Body of pancreas (tissue), 4 donors: ENCODE measurements around the gene CAMK1D. TPM values are rescaled to one million over a fixed set of nuclear protein-coding genes. Genes with fewer than 3 reads are reported as not detected.

Source experiments
- ATAC-seq: fragments of 150-250 bp; one replicate; pipeline ENCODE4 v1.9.1; 2016
- DNase-seq, 4 donors: peaks; one replicate each; pipeline ENCODE4 v3.0.0-alpha.2; 2019
- H3K27ac ChIP-seq, 4 donors: fragments of 200-600 bp; sonication (generic); 1 replicate in 3 of 4; 2 replicates in 1 of 4; pipeline versions ENCODE4 v1.5.1 to v1.6.1; 2016 to 2019; ENCODE audit warnings: mild to moderate bottlenecking in 1 of 4, mixed read lengths in 1 of 4, moderate library complexity in 1 of 4
- H3K27me3 ChIP-seq, 2 donors: fragments of 200-600 bp; sonication (generic); one replicate each; pipeline ENCODE4 v1.6.0; 2016; ENCODE audit warnings: mild to moderate bottlenecking in 1 of 2
- H3K36me3 ChIP-seq, 2 donors: fragments of 200-600 bp; sonication (generic); replicated peaks in 1 of 2; 2 replicates each; pipeline ENCODE4 v1.5.1; 2016; ENCODE audit warnings: low read depth in 2 of 2; ENCODE audit not compliant: insufficient read depth in 1 of 2
- H3K4me1 ChIP-seq: fragments of 200-600 bp; sonication (generic); one replicate; pipeline ENCODE4 v1.6.0; 2016
- H3K4me3 ChIP-seq, 2 donors: fragments of 200-600 bp; sonication (generic); 1 replicate in 1 of 2; 2 replicates in 1 of 2; pipeline ENCODE4 v1.5.1; 2016 to 2019
- H3K9me3 ChIP-seq, 3 donors: fragments of 200-600 bp; sonication (generic); 1 replicate in 2 of 3; 2 replicates in 1 of 3; pipeline ENCODE4 v1.5.1; 2016
- POLR2A ChIP-seq, 3 donors: fragments of 450-650 bp; IDR thresholded peaks; one replicate each; pipeline ENCODE4 v1.6.1; 2016; ENCODE audit warnings: antibody characterized with exemption in 3 of 3, mild to moderate bottlenecking in 2 of 3
- WGBS, 2 donors: methylation state at CpG; one replicate each; pipeline ENCODE4 v1.1.5; 2017; 5-methylcytosine and 5-hydroxymethylcytosine counted together
- intact Hi-C: fragments of 100-400 bp; cut with DNase I; formaldehyde crosslinking; loops from one replicate; pipeline ENCODE4 v1.15.1; 2023
- total RNA-seq, 2 donors: library from RNA; depleted of rRNA; stranded (reverse); fragments of >200 nt; gene quantifications; one replicate each; pipeline ENCODE4 v1.1.0, GENCODE V29; 2016
- TF ChIP-seq, protein P1 (sequence below), 7 experiments: fragments of 450-650 bp in 4 of 7; fragments of 200-600 bp in 3 of 7; sonication (generic) in 3 of 7; IDR thresholded peaks; one replicate each; pipeline ENCODE4 v1.5.1; 2016 to 2019; ENCODE audit warnings: antibody characterized with exemption in 7 of 7

Gene CAMK1D
- total RNA-seq, 2 donors from 2014 or later, result 12.5 to 14.2 TPM

DNA sequence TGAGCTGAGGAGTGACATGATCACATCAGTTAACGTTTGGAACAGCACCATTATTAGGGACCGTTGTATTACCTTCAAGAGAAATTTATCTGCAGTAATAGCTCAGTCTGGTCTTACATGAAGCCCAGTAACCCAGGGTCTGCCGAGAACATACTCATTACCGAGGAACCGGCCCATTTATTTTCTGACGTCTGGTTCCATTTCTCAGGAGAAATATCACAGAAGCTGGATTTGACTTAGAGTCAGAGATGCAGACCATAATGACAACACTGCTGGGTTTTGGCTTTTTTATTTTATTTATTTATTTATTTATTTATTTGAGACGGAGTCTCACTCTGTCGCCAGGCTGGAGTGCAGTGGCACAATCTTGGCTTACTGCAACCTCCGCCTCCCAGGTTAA is 489.0 kb downstream of the CAMK1D start:
- Histone ChIP-seq H3K27me3 (no peaks in the 10 kb centered on the region), H3K4me1 (no peaks in the 10 kb centered on the region), H3K4me3 (no peak overlapping the region), H3K36me3 (no peaks in the 10 kb centered on the region), H3K9me3 (no peaks in the 10 kb centered on the region), H3K27ac (no peak overlapping the region)
- 68 to 79% methylated on average over 9 of the region's 9 CpGs for WGBS, 2 donors
- ATAC-seq (no peak), DNase-seq (no peak)
- intact Hi-C loops, result no loop called here
- TF ChIP-seq, protein P1, sequence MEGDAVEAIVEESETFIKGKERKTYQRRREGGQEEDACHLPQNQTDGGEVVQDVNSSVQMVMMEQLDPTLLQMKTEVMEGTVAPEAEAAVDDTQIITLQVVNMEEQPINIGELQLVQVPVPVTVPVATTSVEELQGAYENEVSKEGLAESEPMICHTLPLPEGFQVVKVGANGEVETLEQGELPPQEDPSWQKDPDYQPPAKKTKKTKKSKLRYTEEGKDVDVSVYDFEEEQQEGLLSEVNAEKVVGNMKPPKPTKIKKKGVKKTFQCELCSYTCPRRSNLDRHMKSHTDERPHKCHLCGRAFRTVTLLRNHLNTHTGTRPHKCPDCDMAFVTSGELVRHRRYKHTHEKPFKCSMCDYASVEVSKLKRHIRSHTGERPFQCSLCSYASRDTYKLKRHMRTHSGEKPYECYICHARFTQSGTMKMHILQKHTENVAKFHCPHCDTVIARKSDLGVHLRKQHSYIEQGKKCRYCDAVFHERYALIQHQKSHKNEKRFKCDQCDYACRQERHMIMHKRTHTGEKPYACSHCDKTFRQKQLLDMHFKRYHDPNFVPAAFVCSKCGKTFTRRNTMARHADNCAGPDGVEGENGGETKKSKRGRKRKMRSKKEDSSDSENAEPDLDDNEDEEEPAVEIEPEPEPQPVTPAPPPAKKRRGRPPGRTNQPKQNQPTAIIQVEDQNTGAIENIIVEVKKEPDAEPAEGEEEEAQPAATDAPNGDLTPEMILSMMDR (IDR thresholded peaks at IDR 0.05), result no peak
- no peak for TF ChIP-seq POLR2A (IDR thresholded peaks at IDR 0.05)

DNA sequence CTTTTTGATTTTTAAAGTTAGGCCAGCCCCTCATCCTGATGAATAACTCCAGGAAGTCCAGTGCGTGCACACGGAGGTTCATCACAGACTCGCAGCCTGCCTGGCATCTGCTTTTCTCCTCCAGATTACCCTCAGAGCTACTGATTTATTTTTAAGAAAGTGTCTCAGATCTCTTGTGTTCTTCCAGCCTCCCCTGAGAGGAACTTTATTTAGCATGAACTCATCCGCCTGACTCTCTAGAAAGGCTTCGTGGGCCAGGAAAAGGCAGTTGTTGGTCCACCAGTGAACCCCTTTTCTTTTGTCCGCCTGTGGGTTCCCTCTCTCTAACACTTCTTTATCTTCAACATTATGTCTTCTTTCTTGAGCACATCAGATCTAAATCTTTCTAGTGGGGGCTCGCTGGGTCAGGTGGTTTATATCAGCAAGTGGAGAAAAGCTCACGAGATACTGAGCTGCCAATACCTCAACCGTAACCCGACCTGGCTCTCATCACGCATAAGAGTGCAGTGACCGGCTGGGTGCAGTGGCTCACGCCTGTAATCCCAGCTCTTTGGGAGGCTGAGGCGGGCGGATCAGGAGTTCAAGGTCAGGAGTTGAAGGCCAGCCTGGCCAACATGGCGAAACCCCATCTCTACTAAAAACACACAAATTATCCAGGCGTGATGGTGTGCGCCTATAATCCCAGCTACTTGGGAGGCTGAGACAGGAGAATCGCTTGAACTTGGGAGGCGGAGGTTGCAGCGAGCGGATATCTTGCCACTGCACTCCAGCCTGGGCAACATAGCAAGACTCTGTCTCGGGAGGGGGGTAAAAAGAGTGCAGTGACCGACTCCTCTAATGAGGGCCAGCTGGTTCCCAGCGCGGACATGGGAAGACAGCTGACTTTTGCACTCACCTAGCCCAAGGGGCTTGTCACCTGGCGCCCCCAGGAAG is 489.9 kb downstream of the CAMK1D start:
- Histone ChIP-seq H3K36me3 (no peaks in the 10 kb centered on the region), H3K27me3 (no peaks in the 10 kb centered on the region), H3K4me1 (no peaks in the 10 kb centered on the region), H3K9me3 (no peaks in the 10 kb centered on the region), H3K4me3 (no peak overlapping the region), H3K27ac (no peak overlapping the region)
- WGBS, 2 donors, result 74 to 85% methylated on average over 19 to 25 of the region's 27 CpGs
- TF ChIP-seq POLR2A (IDR thresholded peaks at IDR 0.05), result no peak
- TF ChIP-seq, protein P1 (IDR thresholded peaks at IDR 0.05), result no peak
- no peak for ATAC-seq
- DNase-seq, result no peak
- intact Hi-C loops, result no loop called here

DNA sequence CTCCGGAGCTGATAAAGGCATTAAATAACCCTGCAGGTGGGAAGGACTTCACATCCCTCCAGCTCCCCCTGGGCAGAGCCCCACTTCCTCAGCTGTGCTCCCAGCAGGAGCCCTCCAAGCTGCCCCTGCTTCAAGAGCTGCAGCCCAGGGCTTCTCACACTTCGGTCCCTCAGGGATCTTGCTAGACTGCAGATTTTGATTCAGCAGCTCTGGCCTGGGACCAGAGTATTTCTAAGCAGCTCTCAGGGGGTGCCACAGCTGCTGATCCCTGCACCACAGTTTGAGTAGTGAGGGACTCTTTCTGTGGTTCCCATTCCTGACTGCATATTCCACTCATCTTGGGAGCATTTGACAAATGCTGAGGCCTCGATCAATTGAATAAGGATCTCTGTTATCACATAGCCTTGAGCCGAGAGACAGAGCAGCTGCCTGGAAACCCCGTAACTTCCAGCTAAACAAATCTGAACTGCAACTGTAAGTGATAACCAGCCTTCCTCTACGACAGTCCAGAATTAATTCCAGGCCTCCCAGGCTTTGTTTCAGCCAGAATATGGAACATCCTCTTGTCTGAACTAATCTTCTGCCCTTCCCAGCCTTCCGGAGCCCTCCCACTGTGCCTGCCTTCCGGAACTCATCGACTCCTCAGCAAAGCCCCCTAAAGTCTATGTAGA is 490.7 kb downstream of the CAMK1D start:
- no peaks in the 10 kb centered on the region for H3K9me3 ChIP-seq
- peaks cover 7% of the 10 kb centered on the region for H3K4me1 ChIP-seq
- ATAC-seq (no peak), DNase-seq (no peak)
- 38 to 40% methylated on average over 8 to 9 of the region's 9 CpGs for WGBS, 2 donors
- H3K27me3 ChIP-seq, result no peaks in the 10 kb centered on the region
- H3K36me3 ChIP-seq, result no peaks in the 10 kb centered on the region
- TF ChIP-seq, protein P1 (IDR thresholded peaks at IDR 0.05), result no peak
- no peak for TF ChIP-seq POLR2A (IDR thresholded peaks at IDR 0.05)
- intact Hi-C loops, result no loop called here
- H3K4me3 ChIP-seq, result no peak overlapping the region
- no peak overlapping the region for H3K27ac ChIP-seq

DNA sequence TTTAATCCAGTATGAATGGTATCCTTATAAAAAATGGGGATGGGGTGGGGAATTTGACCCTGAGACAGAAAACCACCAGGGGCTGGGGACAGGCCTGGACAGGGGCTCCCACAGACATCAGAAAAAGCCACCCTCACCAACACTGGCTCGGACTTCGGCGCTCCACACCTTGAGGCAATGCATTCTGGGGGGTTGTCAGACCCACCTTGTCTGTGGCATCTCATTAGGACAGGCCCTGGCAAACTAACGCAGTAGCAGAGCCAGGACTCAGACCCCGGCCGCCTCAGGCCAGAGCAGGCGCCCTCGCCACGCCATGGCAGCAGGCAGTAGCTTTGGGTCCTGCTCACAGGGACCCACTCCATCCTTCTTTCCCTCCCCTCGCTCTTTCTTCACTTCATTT is 492.1 kb downstream of the CAMK1D start:
- Histone ChIP-seq H3K4me1 (peaks cover 8% of the 10 kb centered on the region), H3K27me3 (no peaks in the 10 kb centered on the region), H3K36me3 (no peaks in the 10 kb centered on the region), H3K4me3 (no peak overlapping the region), H3K9me3 (no peaks in the 10 kb centered on the region), H3K27ac (no peak overlapping the region)
- DNase-seq, result no peak
- intact Hi-C loops, result no loop called here
- TF ChIP-seq, protein P1 (IDR thresholded peaks at IDR 0.05), result no peak
- TF ChIP-seq POLR2A (IDR thresholded peaks at IDR 0.05), result no peak
- WGBS, 2 donors, result 94 to 95% methylated on average over 10 of the region's 10 CpGs
- no peak for ATAC-seq
